Germinal center (tissue), 1 donor: ENCODE data around the gene SPIC.
"Not testable (repeated sequence)": the region's sequence is repeated elsewhere in the genome, so short reads cannot be mapped to it uniquely, and the experiment has no call there.

Source experiments
- DNase-seq: peaks from one replicate; pipeline ENCODE4 v3.0.0; 2012; ENCODE audit warnings: mixed read lengths, low spot score

Gene SPIC

GRCh38 chr12:101474711-101475386 lies at the start of gene SPIC:
SPIC (plus strand) TSS chr12:101475336; CDS start chr12:101476905, 1,569 bp downstream.
- no peak for DNase-seq

- DNase-seq: no peak
Measured at GRCh38 chr12:101430456-101430855, 44.7 kb upstream of the SPIC start.

DNA sequence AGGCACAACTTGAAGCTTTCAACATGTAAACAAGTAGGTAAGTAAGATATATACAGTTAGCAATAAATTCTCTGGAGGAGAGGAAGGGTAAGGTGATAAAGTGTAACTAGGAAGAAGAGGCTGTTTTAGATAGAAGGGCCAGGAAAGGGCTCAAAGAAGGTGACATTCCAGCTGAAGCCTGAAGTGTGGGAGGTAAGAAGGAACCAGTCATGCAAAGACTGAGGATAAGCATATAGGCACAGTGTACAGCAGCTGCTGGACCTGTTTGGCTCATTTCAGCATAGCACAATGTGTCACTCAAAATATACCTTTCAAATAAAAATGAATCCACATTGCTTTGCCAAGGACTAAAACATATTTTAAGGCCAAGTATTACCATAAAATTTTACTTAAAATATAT lies 39.0 kb upstream of the SPIC start:
- no peak for DNase-seq

DNA sequence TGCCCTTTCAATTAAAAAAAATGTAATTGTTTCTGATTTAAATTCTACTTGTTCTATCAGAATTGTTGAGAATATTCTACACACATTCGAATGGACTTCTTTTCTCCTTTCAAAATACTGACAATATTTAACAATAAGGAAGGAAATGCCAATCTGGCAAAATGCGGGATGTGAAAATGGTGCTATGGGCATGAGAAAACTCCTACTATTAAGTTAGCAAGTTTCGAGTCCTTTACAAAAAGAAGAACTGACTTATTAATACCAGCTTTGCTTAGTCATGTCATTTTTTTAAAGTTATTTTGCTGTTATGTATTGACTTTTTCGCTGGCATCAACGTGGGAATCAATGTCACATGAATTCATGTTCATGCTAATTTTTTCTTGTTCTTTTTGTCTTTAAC lies 35.9 kb upstream of the SPIC start:
- DNase-seq: no peak

DNA sequence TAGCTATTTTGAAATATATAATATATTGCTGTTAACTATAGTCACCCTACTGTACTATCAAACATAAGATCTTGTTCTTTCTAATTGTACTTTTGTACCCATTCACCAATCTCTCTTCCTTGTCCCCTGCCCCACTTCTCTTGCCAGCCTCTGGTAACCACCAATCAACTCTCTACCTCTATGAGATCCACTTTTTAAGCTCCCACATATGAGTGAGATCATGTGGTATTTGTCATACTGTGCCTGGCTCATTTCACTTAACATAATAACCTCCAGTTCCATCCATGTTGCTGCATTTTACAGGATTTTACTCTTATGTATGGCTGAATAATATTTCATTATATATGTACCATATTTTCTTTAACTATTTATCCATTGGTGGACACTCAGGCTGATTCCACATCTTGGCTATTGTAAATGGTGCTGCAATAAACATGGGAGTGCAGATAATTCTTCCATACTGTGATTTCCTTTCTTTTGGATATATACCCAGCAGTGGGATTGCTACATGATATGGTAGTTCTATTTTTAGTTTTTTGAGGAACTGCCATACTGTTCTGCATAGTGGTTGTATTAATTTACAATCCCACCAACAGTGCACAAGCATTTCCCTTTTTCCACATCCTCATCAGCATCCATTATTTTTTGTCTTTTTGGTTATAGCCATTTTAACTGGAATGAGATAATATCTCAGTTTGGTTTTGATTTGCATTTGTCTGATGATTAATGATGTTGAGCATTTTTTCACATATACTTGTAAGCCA lies 33.5 kb upstream of the SPIC start:
- no peak for DNase-seq

DNA sequence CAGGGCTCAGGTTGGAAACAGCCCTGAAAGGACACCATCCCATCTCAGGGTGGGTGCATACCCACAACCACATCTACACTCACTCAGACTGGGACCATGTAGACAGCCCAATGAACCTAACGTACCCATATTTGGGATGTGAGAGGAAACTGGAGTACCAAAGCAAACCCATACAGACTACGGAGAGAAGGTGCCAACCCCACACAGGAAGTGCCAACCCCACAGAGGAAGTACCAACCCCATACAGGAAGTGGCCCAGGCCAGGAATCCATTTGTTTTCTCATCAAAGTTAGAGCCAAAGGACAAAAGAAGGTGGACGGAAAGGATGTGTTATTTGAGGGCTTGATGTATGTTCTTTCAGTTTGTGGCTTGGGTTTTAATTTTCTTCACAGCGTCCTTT lies 19.5 kb upstream of the SPIC start:
- no peak for DNase-seq

GRCh38 chr12:101459642-101460346 lies 15.3 kb upstream of the SPIC start:
- no peak for DNase-seq

GRCh38 chr12:101468948-101469347 lies 6.2 kb upstream of the SPIC start:
- DNase-seq: no peak

GRCh38 chr12:101470939-101471338 lies 4.2 kb upstream of the SPIC start:
- DNase-seq: no peak

- DNase-seq: not testable (repeated sequence)
Measured at GRCh38 chr12:101471878-101472277, 3.3 kb upstream of the SPIC start.

- no peak for DNase-seq
Measured at GRCh38 chr12:101474248-101474647, 888 bp upstream of the SPIC start.

DNA sequence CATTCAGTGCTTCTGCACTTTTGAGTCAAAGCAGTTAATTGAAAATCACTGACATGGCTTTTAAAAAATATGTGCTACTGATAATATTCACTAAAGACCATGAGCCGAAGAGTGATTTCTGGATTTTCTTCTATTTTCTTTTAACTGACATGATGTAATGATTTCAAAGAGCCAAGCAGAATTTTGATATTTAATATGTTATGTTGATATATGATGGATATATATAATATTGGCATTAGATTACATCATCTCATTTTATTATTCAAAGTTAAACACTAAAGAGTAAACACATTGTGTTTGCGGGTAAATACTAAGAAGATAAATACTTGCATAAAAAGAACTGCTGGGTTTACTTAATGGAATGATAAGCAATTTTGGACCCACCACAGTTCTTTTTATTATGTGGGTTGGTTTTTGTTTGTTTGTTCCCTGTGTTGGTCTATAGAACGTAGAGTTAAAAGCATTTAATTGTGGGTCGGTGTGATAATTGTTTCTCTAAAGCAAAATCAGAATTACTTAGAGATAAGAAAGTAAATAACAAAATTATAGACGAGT lies 692 bp downstream of the SPIC start:
- no peak for DNase-seq

DNA sequence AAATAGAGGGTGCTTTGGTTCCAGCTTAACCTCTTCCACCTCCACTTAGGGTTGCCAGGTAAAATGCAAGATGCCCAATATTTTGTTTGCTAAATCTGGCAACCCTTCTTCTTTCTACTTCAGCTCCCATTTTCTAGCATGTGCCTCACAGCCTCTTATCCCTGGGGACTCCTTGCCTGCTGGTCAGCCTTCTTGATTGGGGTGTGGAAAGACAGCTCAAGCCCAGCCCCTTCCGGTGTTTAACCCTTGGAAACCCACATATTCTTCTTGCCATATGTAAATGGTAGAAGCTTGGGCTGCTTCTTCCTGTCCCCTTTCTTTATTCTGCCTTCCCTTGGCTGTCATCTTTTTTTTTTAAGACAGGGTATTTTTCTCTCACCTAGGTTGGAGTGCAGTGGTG lies 5.7 kb downstream of the SPIC start:
- DNase-seq: no peak

GRCh38 chr12:101485021-101485420 lies 9.9 kb downstream of the SPIC start:
- DNase-seq: no peak

DNA sequence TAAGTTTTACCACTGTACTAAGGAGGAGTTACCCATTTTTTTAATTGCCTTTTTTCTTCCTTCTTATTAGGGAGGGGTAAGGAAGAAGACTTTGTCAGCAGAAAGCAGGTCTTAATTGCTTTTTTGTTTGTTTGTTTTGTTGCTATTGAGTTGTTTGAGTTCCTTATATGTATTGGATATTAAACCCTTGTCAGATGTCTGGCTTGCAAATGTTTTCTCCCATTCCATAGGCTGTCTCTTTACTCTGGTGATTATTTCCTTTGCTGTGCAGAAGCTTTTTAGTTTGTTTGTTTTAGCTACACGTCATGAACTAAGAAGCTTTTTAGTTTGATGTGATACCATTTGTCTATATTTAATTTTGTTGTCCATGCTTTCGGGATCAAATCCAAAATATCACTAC lies 13.3 kb downstream of the SPIC start:
- no peak for DNase-seq

- no peak for DNase-seq
Measured at GRCh38 chr12:101490286-101490920, 15.3 kb downstream of the SPIC start.

GRCh38 chr12:101491329-101491728 lies 16.2 kb downstream of the SPIC start:
- DNase-seq: no peak

GRCh38 chr12:101493556-101493955 lies 18.4 kb downstream of the SPIC start:
- DNase-seq: no peak

DNA sequence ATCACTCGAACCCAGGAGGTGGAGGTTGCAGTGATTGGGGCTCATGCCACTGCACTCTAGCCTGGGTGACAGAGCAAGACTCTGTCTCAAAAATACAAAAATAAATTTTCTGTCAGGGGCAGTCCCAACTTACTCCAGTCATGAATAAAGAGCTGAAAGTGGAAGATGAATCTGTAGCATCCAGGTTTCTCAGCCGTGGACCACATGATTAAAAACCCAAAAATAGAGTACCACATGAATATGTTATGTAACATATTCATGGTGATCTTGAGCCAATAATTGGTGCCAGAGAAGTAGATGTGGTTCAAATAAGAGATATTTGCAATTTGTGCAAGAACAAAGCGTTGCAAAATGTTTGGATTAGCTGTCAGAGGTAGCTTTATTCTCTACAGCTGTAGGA lies 23.1 kb downstream of the SPIC start:
- DNase-seq: no peak

DNA sequence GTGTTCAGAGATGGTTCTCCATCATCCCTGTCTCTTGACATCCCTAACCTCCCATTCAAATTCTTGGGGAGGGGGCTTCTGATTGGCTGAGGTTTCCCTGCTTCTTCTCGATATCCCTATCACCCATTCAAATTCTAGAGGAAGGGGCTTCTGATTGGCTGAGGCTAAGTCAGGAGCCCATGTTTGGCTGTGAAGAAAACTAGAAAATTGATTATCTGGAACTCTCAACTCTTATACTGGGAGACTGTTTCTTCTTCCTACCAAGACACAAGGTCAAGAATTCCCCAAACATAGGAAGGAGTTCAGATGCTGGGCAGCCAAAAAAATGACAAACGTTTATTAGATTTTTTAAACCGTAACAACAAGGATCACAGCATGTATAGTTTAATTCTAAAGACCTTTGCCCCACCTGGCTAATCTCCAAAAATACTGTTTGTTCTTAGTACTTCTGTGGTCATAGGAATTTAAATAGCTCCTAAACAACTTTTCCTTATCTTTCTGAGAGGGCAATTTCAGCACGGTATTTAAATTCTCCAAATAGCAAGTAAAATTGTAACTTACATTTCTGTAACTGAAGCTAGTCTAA lies 26.4 kb downstream of the SPIC start:
- DNase-seq: no peak

DNA sequence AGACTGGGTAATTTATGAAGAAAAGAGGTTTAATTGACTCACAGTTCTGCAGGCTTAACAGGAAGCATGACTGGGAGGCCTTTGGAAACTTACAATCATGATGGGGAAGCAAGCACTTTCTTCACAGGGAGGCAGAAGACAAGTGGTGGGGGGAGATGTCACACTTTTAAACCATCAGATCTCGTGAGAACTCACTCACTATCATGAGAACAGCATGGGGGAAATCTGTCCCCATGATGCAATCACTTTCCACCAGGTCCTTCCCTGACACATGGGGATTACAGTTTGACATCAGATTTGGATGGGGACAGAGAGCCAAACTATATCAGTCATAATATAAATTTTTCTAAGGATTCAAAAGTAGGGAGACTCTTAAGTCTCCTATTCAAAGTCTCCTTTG lies 46.0 kb downstream of the SPIC start:
- no peak for DNase-seq

DNA sequence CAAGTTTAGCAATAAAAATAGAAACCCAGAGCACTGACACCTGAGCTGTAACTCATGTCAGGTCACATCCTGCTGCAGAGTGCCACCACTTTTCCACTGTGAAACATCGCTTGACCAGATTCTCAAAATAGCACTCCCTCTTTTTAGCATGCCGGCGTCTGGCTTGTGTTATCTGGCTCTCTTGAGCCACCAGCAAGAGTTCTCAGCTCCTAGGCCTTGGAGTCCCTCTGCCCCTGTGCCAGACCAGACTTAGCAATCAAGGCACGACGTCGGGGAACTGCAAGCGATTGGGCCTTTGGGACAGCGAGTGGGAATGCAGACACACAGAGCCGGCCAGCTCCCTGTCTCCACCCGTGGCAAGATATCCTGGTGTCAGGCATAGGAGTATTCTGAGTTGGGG lies 52.5 kb downstream of the SPIC start:
- no peak for DNase-seq
